Esophagus mucosa (tissue), 1 donor: ENCODE results near the gene CDH4. TPM values are rescaled to one million over a fixed set of nuclear protein-coding genes. Genes with fewer than 3 reads are reported as not detected.

Source experiments
- ATAC-seq: fragments of 200-7000 bp; cut with Tn5 transposase; one replicate; pipeline ENCODE4 v1.9.1; 2020
- total RNA-seq: library from RNA; stranded (reverse); gene quantifications from one replicate; pipeline ENCODE4 v1.2.4, GENCODE V29; 2023
- donor health status: DM: yes; HTN: yes; CAD: no.

The CDH4 gene
- total RNA-seq, 1 donor from 2014 or later: not detected

- no peak for ATAC-seq
Observed at GRCh38 chr20:61770113-61770585, 518.1 kb downstream of the CDH4 start.

- ATAC-seq: no peak
Observed at GRCh38 chr20:61771805-61772350, 519.8 kb downstream of the CDH4 start.

- ATAC-seq: no peak
Observed at GRCh38 chr20:61772828-61773631, 521.0 kb downstream of the CDH4 start.

- no peak for ATAC-seq
Observed at GRCh38 chr20:61773926-61774587, 522.0 kb downstream of the CDH4 start.

DNA sequence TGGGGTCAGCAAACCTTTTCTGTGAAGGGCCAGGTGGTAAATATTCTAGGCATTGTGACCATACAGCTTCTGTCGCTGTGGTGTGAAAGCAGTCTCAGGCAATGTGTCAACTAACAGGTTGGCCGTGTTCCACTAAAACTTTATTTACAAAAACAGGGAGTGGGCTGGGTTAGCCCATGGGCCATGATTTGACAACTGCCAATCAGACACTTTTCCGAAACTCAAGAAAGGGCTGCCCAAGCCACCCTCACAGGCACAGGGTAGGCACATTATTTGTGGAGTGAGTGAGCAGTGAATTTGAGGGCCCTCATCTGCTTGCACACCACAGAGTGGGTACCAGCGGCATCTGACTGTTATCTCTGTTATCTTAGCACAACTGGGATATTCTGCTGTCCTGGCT, 523.4 kb downstream of the CDH4 start:
- no peak for ATAC-seq

GRCh38 chr20:61776491-61777075, 524.5 kb downstream of the CDH4 start:
- ATAC-seq: no peak

DNA sequence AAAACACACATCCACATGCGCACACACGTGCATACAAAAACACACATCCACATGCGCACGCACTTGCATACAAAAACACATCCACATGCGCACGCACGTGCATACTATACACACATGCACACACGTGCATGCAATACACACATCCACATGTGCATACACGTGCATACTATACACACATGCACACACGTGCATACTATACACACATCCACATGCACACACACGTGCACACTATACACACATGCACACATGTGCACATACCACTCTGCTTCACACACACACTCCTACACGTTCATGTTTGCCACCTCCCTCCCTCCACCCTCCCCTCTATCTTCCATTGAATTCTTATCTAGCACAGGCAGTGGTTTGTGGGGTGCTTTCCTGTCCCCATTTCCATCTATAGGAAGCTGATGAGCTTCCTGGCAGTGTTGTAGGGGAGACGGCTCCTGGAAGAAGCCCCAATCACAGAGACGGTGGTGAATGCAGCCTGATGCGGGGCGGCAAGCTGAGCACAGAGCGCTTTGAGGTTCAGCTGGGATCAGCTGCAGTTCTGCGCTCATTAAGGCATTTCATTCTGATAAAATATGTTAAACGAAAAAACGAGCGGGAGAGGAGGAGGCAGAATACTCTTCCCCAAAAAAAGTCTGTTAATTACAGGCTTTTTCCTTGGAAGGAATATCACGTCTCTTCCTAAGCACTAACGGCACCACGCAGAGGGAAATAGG, 525.9 kb downstream of the CDH4 start:
- ATAC-seq: peak; percentile 26

DNA sequence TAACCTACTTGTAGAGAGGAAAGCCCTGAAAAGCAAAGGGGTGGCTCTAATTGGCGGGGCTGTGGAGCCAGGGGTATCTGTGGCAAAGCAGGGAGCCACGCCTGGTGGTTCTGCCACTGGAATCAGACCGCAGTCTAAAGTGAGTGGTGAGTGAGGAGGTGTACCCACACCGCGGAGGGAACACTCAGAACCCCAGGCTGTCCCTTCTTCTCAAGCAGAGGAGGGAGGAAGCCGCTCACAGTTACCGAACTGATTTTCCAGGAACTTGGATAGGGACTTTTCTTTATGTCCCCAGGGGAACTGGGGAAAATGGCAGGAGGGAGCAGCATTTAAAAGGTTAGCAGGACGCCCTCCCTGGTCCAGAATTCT, 526.4 kb downstream of the CDH4 start:
- no peak for ATAC-seq

DNA sequence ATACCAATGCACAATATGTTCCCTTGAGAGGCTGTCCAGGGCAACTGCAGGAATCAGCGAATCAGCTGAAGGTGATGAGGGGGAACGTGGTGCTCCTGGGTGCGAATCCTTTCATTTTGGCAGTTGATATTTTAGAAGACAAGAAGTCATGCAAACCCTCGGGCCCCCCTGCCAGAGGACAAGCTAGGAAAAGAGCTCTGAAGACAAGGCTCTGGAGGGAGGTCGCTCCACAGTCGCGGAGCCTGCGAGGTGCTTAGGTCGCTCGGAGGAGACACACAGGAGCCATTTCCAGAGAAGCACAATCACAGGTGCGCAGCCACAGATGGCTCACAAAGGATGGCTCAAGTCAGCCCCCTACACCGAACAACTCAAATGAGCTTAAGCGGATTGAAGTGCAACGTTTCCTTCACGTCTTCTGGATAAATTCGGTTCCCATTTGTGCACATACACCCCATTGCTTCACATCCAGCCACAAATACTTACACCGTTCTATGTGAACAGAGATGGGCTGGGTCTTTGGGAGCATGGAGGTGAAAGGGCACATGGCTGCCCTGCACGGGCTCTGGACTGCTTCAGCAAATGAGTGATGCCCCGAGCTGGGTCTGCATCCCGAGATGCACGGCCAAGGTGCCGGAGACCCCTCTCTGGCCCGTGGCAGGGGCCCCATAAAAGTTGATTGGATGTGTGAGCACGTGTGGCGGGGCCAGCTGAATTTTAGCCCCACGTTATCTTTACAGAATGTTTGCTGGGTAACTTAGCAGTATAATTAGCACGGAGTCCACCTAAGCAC, 527.3 kb downstream of the CDH4 start:
- ATAC-seq: no peak

- no peak for ATAC-seq
Observed at GRCh38 chr20:61780066-61780465, 528.0 kb downstream of the CDH4 start.

DNA sequence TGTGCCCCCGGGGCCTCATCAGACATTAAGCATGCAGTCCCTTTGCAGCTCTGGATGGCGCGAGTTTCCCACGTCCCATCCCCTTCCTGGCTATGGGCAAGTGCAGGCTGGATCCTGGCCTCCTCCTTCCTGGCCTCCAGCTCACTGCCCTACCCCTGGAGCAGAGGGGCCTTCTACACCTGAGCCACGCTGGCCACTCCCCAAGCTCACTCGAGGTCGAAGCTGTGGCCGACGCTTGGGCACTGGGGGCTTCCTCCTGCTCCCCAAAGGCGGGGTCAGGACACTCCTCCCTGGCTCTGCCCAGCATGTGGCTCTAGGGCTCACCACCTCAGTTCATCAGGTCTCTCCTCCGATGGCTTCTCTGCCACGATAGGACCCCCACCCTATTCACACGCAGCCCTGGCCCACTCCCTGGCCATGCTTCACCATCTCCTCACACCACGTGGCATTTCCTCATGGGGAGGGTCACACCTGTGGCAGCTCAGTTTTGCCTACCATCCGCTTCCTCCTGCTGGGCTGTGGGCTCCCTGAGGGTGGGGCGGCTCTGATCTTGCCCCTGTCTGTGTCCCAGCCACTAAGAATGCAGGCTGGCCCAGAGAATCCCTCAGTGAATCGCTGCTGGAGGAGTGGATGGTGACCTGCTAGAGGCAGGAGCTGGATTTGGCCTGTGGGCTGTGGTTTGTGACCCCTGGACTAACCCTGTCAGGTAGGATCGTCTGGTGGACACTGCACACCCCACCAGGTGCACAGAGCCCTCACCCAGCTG, 532.9 kb downstream of the CDH4 start:
- no peak for ATAC-seq

- ATAC-seq: no peak
Observed at GRCh38 chr20:61785567-61785816, 533.4 kb downstream of the CDH4 start.

DNA sequence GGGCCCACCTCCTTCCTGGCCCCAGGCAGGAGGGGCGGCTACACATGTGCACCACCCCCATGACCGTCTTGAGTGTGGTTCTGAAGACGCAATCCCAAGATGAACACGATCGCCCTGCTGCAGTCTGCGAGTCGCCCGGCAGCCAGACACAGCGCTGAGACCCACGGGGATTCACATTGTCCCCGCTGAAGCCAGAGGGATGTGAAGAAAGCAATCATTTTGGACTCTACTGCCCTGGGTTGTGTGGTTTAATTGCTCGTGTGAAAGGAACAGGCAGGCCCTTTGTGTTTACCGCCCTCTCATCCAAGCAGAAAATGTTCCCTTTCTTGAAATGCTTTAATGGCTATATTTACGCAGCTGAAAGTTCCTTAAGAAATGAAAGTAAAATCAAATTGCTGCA, 534.2 kb downstream of the CDH4 start:
- no peak for ATAC-seq

DNA sequence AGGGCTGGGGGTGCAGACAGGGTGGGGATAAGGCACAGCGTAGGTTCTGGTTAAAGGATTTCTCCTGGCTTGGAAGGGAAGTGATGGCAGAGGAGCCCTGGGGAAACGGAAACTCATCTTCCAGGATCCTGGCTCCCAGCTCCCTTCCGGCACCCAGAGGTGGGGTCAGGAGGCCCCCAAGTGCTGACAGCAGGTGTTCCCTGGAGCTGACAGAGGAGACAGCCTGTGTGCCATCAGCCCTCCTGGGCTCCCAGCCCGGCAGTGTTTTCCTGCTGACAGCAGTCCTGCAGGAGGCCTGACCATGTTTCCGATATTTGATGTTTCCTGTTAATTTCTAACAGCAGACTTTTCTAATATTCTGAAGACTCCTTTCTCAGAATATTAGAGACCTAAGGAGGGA, 536.3 kb downstream of the CDH4 start:
- no peak for ATAC-seq

DNA sequence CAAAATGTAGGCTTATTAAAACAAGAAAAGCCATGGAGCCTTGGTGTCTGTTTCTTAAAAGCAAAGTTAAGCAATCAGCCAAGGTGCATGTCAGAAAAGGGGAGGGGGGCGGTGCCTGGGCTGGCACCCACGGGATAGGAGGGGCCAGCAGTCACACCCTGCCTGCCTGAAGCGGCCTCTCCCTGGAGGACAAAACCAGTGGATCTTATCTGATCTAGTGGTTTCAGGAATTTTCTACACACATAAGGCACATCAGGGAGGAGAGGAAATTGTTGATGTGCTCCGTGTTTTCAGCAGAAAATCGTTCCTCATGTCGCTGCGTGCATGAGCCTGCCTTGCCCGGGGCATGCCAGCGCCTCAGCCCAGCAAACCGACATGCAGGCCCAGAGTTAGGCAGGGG, 537.3 kb downstream of the CDH4 start:
- peak; percentile 64 for ATAC-seq

GRCh38 chr20:61790116-61790827, 538.2 kb downstream of the CDH4 start:
- ATAC-seq: no peak

DNA sequence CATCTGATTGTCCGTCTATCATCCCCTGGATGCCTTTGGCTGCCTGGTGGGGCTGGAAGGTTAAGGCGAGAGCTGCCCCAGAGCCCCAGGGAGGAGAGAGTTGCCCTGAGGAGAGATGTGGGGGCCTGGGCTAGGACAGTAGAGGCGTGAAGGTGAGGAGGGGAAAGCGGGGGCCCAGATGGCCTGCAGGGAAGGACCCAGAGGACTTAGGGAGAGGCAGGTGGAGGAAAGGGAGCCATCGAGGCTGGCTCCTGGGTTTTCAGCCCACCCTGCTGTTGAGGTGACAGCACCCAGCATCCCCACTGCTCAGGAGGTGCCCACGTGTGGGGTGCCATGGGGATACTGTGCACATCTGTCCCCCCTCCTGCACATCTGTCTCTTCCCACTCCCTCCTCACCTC, 539.9 kb downstream of the CDH4 start:
- ATAC-seq: no peak

GRCh38 chr20:61795669-61796630, 543.9 kb downstream of the CDH4 start:
- no peak for ATAC-seq

- ATAC-seq: no peak
Observed at GRCh38 chr20:61796738-61797137, 544.7 kb downstream of the CDH4 start.

GRCh38 chr20:61797200-61797599, 545.1 kb downstream of the CDH4 start:
- no peak for ATAC-seq
